ENCODE results near the gene LYAR. TPM values are rescaled to one million over a fixed set of nuclear protein-coding genes. Genes with fewer than 3 reads are reported as not detected.

The LYAR gene
- total RNA-seq, 4 donors from 2014 or later, result 13.1 to 40.7 (median 15.5) TPM

DNA sequence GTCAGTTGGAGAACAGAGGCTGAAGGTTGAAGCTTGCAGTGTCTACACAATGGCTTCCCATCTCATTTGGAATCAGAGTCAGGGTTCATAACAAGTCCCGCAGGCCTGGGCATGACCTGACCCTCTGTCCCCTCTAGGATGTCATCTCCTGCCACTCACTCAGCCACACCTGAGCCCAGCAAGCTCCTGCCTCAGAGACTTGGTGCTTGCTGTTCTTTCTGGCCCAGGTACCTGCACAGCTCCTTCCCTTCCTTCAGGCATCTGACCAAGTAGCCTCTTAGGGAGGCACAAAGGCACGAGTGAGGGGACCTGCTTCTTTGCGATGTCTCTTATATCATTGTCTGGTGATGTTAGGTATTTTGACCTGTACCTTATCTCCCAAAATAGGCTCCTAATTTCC lies 9.1 kb upstream of the LYAR start:
- ATAC-seq (ENCODE audit: low FRiP score) (no peak), DNase-seq (ENCODE audit: low spot score) (no peak)
- TF ChIP-seq, protein P1, sequence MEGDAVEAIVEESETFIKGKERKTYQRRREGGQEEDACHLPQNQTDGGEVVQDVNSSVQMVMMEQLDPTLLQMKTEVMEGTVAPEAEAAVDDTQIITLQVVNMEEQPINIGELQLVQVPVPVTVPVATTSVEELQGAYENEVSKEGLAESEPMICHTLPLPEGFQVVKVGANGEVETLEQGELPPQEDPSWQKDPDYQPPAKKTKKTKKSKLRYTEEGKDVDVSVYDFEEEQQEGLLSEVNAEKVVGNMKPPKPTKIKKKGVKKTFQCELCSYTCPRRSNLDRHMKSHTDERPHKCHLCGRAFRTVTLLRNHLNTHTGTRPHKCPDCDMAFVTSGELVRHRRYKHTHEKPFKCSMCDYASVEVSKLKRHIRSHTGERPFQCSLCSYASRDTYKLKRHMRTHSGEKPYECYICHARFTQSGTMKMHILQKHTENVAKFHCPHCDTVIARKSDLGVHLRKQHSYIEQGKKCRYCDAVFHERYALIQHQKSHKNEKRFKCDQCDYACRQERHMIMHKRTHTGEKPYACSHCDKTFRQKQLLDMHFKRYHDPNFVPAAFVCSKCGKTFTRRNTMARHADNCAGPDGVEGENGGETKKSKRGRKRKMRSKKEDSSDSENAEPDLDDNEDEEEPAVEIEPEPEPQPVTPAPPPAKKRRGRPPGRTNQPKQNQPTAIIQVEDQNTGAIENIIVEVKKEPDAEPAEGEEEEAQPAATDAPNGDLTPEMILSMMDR (IDR thresholded peaks at IDR 0.05), result no peak

DNA sequence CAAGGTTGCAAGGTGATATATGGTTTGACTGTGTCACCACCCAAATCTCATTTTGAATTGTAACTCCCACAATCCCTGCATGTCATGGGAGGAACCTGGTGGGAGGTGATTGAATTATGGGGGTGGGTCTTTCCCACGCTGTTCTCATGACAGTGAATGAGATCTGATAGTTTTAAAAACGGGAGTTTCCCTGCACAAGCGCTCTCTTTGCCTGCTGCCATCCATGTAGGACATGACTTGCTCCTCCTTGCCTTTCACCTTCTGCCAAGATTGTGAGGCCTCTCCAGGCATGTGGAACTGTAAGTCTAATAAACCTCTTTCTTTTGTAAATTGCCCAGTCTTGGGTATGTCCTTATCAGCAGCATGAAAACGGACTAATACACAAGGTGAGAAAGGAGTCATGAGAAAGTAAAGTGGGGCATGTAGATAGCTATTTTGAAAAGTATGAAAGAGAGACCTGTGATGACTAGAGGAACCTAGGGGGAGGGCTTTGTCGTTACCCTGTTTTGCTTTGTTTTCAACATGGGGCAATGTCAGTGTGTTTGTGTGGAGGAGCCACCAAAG lies 6.4 kb upstream of the LYAR start:
- ATAC-seq (ENCODE audit: low FRiP score) (no peak), DNase-seq (ENCODE audit: low spot score) (no peak)
- TF ChIP-seq, protein P1 (IDR thresholded peaks at IDR 0.05), result no peak

DNA sequence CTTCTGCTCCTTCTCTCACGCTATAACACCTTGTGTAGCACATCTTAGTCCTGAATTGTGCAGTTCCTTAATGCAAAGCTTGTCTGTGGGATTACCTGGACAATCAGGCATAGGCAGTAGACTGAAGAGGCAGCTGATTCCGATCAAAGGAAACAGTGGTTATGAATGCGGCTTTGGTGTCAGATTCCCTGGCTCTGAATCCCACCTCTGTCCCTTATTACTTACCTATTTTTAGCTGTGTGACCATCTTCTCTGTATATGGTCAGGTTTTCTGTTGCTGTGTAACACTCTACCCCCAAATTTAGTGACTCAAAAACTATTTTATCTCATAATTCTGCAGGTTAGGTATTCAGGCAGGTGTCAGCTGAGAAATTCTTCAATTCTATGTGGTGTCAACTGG lies 3.3 kb upstream of the LYAR start:
- DNase-seq (ENCODE audit: low spot score) (no peak), ATAC-seq (ENCODE audit: low FRiP score) (no peak)
- TF ChIP-seq, protein P1 (IDR thresholded peaks at IDR 0.05), result no peak

DNA sequence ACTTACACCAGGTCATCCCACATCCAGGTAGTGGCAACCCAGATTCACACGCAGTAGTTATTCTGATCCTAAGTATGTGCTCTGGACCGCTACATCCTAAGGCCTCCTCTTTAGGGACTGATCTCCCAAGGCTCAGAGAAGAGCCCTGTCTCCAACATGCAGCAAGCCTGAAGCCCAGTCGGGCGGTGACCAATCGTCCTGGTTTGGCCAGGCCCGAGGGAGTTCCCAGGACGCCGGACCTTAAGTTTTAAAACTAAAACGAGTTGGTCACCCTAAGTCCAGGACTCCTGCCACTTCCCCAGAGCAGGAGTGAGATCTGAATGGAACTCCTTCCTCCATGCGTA lies 385 bp downstream of the LYAR start:
- DNase-seq (ENCODE audit: low spot score) (no peak), ATAC-seq (ENCODE audit: low FRiP score) (no peak)
- TF ChIP-seq, protein P1 (IDR thresholded peaks at IDR 0.05), result no peak

DNA sequence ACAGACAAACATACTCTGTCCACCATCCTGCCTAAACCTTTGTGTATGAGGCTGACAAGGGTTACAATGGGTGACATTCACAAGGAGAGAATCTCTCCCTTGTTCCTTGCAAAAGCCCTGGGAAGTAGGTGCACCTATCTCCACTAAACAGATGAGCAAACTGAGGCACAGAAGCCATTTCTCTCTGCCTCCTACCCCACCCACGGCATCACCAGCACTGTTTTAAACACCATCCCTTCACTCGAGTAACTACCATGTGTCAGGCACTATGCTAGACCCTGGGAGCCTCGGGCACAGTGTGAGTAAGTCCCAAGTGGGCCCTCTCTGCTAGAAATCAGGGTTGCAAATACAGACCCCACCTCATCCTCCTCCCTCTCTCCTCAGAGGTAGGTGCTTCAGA lies 899 bp downstream of the LYAR start:
- TF ChIP-seq, protein P1 (IDR thresholded peaks at IDR 0.05), result no peak
- DNase-seq (ENCODE audit: low spot score) (no peak), ATAC-seq (ENCODE audit: low FRiP score) (no peak)

DNA sequence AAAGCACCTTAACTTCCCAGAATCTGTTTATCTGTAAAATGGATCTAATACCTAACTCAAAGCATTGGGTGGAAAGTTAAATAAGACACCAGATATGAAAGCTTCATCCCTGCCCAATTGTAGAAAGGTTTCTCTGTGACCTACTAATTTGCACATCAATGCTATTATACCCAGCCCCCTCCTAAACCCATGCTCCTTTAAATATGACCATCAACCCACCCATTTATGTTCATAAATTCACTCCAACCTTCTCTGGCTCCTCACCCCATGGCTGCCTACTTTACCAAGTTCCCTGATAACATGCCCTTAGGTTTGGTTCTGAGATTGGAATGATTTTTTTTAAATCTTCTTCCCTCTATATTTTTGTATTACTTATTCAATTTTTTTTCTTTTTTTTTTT lies 1.9 kb downstream of the LYAR start:
- TF ChIP-seq, protein P1 (IDR thresholded peaks at IDR 0.05), result no peak
- no peak for ATAC-seq (ENCODE audit: low FRiP score)

DNA sequence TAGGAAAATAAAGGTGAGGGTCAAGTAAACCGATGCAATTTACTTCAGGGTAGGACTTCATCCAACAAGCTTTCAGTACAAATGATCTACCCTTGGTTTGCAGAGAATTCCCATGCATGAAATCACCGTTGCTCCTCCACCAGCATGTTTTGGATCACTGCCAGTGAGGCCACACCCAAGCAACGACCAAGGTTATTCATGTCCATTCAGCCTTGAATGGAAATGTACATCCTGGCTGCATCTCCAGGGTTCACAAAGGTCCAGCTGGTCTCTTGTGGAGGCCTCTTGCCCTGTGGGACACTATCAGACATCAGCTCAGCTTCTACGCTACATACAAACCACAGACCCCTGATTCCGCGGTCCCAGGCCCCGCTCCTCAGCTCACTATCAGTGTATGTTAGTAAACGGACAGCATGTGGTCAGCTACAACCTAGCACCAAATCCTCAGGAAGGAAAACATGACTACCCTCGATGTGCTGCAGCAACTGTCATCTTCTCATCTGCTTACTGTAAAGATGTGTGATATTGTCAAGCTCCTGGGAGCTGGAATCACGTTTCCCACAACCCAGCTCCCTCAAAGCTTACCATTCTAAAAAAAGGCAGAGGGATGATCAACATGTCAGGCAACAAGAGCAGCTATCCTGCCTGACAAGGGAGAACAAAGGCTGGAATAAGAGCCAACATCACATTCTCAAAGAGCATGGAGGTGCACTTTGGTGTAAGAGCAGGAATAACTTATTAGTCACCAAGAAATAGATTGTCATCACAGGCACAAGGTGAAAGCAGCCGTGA lies 4.9 kb downstream of the LYAR start:
- ATAC-seq (ENCODE audit: low FRiP score), result no peak
- TF ChIP-seq, protein P1 (IDR thresholded peaks at IDR 0.05), result no peak

More for the DNA sequence above, 1.9 kb downstream of the LYAR start:
- DNase-seq (ENCODE audit: low spot score), result no peak

More for the DNA sequence above, 4.9 kb downstream of the LYAR start:
- DNase-seq (ENCODE audit: low spot score), result no peak
